Central memory CD8-positive, alpha-beta T cell (primary cell): Measurements from ENCODE around the gene WFIKKN1.

Experiments used
- ATAC-seq: fragments of 150-1000 bp; cut with Tn5 transposase; replicated peaks from 2 replicates; pipeline ENCODE4 v1.10.0; 2022; ENCODE audit warnings: mild to moderate bottlenecking, moderate FRiP score, moderate number of reproducible peaks; ENCODE audit not compliant: poor library complexity, severe bottlenecking; ENCODE audit errors: extremely low read depth
- DNase-seq, 2 donors: peaks; one replicate each; pipeline ENCODE4 v3.0.0; 2021; ENCODE audit warnings: low spot score in 2 of 2
- H3K27ac Mint-ChIP-seq: one replicate; pipeline ENCODE4 v1.8.0; 2022; ENCODE audit warnings: low read depth, mild to moderate bottlenecking, moderate library complexity, mixed read lengths
- H3K27me3 Mint-ChIP-seq: one replicate; pipeline ENCODE4 v1.8.0; 2022; ENCODE audit warnings: mixed read lengths
- H3K36me3 Mint-ChIP-seq: one replicate; pipeline ENCODE4 v1.8.0; 2022; ENCODE audit warnings: mild to moderate bottlenecking, moderate library complexity, mixed read lengths; ENCODE audit not compliant: insufficient read depth
- H3K4me1 Mint-ChIP-seq: one replicate; pipeline ENCODE4 v1.8.0; 2022; ENCODE audit warnings: mixed read lengths
- H3K4me3 Mint-ChIP-seq: one replicate; pipeline ENCODE4 v1.8.0; 2022; ENCODE audit warnings: mild to moderate bottlenecking, moderate library complexity, mixed read lengths
- H3K9me3 Mint-ChIP-seq: one replicate; pipeline ENCODE4 v1.8.0; 2022; ENCODE audit warnings: mixed read lengths

The WFIKKN1 gene

DNA sequence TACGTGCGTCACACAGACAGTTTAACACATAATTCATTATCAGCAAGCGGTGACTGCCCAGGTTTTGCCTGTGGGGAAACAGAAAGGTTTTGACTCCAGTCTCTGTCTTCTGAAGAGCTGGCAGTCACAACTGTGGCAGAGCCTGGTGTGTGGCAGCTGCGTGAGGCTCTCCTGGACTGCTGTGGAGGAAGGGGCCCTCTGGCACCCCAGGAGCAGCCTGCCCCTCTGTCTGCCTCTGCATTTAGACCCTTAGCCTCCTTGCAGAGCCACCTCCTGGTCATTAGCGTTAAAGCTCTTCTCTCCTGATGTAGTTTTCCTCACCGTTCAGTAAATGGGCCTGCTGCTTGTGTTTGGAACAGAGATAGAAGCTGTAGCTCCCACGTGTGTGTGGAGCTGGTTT, 30.0 kb upstream of the WFIKKN1 start:
- no peak for DNase-seq
- Mint-ChIP-seq H3K9me3 (no peaks in the 10 kb centered on the region), H3K36me3 (peaks cover 9% of the 10 kb centered on the region), H3K4me1 (peaks cover 21% of the 10 kb centered on the region), H3K27me3 (no peaks in the 10 kb centered on the region), H3K4me3 (no peak overlapping the region), H3K27ac (no peak overlapping the region)
- ATAC-seq = no peak

DNA sequence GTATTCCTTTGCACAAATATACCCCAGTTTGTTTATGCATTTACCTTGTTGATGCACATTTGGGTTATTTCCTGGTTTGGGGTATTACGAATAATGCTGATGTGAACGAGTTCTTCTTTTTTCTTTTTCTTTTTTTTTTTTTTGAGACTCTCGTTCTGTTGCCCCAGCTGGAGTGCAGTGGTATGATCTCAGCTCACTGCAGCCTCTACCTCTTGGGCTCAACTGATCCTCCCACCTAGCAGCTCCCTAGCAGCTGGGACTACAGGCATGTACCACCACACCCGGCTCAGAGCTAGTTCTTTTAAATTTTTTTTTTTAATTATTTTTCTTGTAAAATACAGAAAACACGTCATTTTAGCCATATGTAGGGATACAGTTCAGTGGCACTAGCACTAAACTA, 26.9 kb upstream of the WFIKKN1 start:
- H3K36me3 Mint-ChIP-seq = peaks cover 7% of the 10 kb centered on the region
- ATAC-seq (no peak), DNase-seq (no peak)
- H3K27me3 Mint-ChIP-seq = no peaks in the 10 kb centered on the region
- H3K9me3 Mint-ChIP-seq = no peaks in the 10 kb centered on the region
- H3K4me1 Mint-ChIP-seq = peaks cover 11% of the 10 kb centered on the region
- no peak overlapping the region for H3K27ac Mint-ChIP-seq
- H3K4me3 Mint-ChIP-seq = no peak overlapping the region

DNA sequence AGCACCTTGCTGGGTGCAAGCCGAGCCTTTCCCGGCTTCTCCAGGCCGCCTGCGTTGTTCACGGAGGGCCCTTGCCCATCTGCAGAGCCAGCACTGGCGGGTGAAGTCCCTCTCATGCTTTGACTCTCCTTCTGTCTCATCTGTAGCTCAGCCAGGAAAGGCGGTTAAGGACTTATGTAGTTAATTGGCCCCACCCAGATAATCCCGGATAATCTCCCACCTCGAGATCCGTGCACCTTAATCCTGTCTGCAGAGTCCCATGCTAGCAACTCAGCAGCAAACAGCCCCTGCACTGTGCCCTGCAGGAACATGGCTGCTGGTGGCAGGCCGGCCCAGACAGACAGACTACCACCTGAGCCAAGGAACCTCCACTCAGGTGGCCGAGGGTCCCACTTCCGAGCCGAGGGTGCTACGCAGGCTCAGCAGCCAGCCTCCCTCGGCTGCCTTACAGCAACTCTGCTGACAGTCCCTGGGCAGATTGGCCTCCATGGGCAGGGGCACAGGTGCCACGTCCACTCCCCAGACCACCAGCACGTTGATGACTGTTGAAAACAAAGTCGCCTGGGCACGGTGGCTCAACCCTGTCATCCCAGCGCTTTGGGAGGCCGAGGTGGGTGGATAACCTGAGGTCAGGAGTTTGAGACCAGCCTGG, 24.0 kb upstream of the WFIKKN1 start:
- ATAC-seq = no peak
- Mint-ChIP-seq H3K4me1 (peaks cover 29% of the 10 kb centered on the region), H3K36me3 (peaks cover 3% of the 10 kb centered on the region), H3K4me3 (no peak overlapping the region), H3K27me3 (no peaks in the 10 kb centered on the region), H3K27ac (no peak overlapping the region), H3K9me3 (no peaks in the 10 kb centered on the region)
- DNase-seq = no peak

DNA sequence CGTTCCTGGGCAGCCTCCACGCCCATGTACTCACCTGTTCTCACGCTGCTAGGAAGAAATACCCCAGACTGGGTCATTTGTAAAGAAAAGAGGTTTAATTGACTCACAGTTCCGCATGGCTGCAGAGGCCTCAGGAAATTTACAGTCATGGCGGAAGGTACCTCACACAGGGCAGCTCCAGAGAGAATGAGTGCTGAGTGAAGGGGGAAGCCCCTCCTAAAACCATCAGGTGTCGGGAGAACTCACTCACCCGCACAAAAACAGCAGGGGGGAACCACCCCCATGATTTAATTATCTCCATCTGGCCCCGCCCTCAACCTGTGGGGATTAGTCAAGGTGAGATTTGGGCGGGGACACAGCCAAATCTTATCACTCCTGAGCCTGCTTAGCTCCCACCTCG, 22.8 kb upstream of the WFIKKN1 start:
- H3K4me3 Mint-ChIP-seq = no peak overlapping the region
- no peaks in the 10 kb centered on the region for H3K9me3 Mint-ChIP-seq
- H3K36me3 Mint-ChIP-seq = no peaks in the 10 kb centered on the region
- H3K27ac Mint-ChIP-seq = no peak overlapping the region
- no peak for ATAC-seq
- DNase-seq = no peak
- H3K27me3 Mint-ChIP-seq = no peaks in the 10 kb centered on the region
- peaks cover 27% of the 10 kb centered on the region for H3K4me1 Mint-ChIP-seq

DNA sequence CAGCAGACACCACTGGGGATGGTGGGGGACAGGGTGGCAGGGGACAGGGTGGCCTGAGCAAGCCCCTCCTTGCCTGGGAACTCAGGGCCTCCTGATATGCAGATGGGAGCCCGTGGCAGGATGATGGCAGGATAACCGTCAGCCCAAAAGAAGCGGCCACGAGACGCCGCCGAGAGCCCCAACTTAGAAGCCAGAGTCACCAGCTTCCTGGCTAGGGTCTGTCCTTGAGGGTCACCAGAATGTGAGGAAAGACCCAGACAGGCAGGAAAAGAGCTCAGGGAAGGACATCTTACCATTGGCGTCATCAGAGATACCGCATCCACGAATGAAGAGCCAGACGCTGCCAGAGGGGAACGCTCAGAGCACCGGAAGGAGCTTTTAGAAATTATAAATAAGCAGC, 21.5 kb upstream of the WFIKKN1 start:
- peaks cover 21% of the 10 kb centered on the region for H3K4me1 Mint-ChIP-seq
- ATAC-seq = no peak
- H3K9me3 Mint-ChIP-seq = no peaks in the 10 kb centered on the region

DNA sequence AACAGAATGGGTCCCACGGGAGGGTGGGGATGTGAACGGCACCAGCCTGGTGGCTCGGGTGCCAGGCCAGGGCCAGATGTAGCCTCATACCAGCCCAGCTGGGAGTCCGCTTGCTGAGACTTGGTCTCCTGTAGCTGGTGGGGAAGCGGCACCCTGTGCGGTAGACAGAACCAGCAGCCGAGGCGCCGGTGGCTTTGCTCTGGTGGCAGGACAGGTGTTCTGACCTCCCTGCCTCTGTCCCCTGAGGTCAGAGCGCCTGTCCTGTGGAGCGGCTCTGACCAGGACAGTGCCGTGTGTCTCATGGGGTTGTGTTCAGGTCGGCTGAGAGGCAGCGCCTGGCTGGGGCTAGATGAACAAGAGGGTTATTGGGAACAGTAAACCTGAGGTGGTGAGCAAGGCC, 20.8 kb upstream of the WFIKKN1 start:
- H3K36me3 Mint-ChIP-seq = no peaks in the 10 kb centered on the region
- peaks cover 25% of the 10 kb centered on the region for H3K4me1 Mint-ChIP-seq
- no peaks in the 10 kb centered on the region for H3K27me3 Mint-ChIP-seq
- H3K9me3 Mint-ChIP-seq = no peaks in the 10 kb centered on the region
- no peak overlapping the region for H3K27ac Mint-ChIP-seq
- H3K4me3 Mint-ChIP-seq = no peak overlapping the region
- ATAC-seq (no peak), DNase-seq (no peak)

More for the DNA sequence above, 21.5 kb upstream of the WFIKKN1 start:
- H3K4me3 Mint-ChIP-seq = no peak overlapping the region
- H3K36me3 Mint-ChIP-seq = no peaks in the 10 kb centered on the region
- no peaks in the 10 kb centered on the region for H3K27me3 Mint-ChIP-seq
- H3K27ac Mint-ChIP-seq = peak overlapping the region; percentile 38
- no peak for DNase-seq

DNA sequence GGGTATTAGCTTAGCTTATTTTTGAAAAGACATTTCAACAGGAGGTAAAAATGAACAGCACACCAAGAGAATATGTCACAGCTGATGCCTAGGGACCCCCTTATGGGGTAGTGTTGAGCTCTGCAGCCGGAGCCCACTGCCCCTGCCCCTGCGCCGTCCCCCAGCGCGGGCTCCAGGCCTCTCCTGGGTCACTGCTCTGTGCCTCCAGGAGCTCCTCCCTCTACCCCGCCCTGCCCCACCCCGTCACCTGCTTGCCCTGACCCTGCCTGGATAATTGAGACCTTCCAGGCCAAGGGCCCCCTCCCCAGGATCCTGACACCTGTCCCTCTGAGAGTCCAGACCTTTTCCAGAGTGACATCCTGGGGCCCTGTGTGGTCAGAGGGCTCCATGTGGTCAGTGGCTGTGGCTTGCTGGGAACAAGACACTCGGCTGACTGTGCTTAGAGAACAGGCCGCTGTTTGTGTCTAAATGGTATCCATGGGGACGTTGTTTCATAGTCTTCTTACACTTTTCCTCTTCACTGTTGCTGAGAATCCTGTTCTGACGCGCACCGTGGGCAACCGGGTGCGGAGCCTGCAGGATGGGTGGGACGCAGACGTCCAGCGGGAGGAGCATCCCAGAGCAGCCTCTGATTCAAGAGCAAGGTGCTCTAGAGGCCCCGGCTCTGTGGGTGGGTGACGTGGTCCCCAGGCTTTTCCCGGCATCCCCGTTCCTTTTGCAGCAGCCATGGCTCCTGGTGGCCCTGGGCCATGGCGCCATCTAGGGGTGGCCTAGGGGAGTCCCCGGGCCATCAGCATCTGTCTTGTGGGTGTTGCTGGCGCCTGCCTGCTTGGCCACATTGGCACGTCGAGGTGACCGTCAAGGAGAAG, 20.0 kb upstream of the WFIKKN1 start:
- Mint-ChIP-seq H3K36me3 (no peaks in the 10 kb centered on the region), H3K9me3 (no peaks in the 10 kb centered on the region), H3K27ac (no peak overlapping the region), H3K4me1 (peaks cover 26% of the 10 kb centered on the region), H3K27me3 (no peaks in the 10 kb centered on the region), H3K4me3 (no peak overlapping the region)
- DNase-seq (peak in 1 of 2 donors; percentile 48), ATAC-seq (peak; percentile 40)

DNA sequence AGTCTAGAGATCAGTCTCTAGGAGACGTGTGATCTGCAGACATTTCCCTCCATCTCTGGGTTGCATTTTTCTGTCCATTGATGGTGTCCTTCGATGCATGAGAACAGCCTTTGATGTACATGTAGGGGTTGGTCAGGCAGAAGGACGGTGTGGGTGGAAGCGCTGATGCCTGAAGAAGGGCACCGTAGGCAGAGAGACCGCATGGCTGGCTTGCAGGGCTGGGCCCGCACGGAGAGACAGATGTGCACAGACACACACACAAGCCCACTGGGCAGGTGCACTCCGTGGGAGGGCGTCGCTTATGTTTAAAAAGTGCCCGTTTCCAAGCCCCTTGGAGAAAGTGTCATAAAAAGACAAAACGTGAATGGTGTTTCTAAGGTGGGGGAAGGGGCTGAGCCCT, 15.7 kb upstream of the WFIKKN1 start:
- H3K4me3 Mint-ChIP-seq = no peak overlapping the region
- no peak overlapping the region for H3K27ac Mint-ChIP-seq
- peaks cover 12% of the 10 kb centered on the region for H3K4me1 Mint-ChIP-seq

DNA sequence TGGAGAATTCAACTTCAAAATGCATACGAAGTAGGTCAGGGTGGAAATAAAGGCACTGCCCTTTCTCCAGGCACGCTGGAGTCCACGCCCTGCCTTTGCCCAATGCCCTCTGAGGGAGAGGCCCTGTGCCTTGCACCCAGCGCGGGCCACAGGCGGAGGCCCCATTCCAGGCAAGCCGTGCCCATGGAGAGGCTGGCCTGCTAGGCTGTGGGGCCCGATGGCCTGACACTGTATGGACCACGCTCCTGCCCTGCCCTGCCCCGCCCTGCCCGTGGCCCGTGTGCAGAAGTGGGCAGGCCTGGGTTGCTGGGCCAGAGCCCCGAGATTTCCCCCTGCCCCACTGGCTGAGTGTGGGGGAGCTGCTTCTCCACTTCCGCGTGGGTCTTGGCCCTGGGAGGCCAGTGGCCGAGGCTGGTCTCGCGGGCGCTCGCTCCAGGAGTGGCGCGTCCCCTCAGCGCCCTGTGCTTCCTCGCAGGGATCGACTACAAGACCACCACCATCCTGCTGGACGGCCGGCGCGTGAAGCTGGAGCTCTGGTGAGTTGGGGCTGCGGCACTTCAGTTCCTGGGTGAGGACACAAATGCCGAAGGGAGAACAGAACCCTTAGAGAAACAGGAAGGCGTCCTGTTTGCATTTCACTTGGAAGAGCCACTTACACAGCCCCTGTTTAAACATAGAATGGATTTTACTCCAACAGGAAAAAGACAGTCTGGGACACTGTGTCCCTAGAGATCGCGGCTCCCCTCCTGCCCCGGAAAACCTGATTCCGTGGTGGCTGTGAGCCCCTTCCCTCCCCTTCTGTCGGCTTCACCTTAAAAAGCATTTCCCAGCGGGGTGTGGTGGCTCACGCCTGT, 13.8 kb upstream of the WFIKKN1 start:
- no peaks in the 10 kb centered on the region for H3K9me3 Mint-ChIP-seq
- no peaks in the 10 kb centered on the region for H3K27me3 Mint-ChIP-seq
- no peak overlapping the region for H3K4me3 Mint-ChIP-seq
- peaks cover 5% of the 10 kb centered on the region for H3K4me1 Mint-ChIP-seq
- ATAC-seq (no peak), DNase-seq (no peak)
- no peak overlapping the region for H3K27ac Mint-ChIP-seq
- H3K36me3 Mint-ChIP-seq = no peaks in the 10 kb centered on the region

More for the DNA sequence above, 15.7 kb upstream of the WFIKKN1 start:
- no peak for DNase-seq
- H3K27me3 Mint-ChIP-seq = no peaks in the 10 kb centered on the region
- no peaks in the 10 kb centered on the region for H3K36me3 Mint-ChIP-seq
- ATAC-seq = no peak
- H3K9me3 Mint-ChIP-seq = no peaks in the 10 kb centered on the region

DNA sequence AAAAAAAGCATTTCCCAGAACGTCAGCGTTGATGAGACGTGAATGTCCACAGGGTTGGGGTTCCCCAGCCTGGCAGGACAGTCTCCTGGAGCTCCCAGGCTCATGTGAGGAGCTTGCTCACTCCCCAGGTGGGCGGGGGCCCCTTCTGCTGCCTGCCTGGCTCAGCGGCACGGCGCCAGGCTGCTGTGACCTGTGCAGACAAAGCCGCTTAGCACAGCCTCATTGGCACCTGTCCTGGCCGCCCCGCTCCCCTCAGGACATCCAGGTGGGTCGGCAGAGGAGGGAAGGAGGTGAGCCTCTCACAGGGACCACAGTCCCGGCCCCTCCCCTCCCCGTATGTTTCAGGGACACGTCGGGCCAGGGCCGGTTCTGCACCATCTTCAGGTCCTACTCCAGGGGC, 12.9 kb upstream of the WFIKKN1 start:
- Mint-ChIP-seq H3K27ac (no peak overlapping the region), H3K27me3 (no peaks in the 10 kb centered on the region), H3K4me1 (peaks cover 5% of the 10 kb centered on the region), H3K4me3 (no peak overlapping the region), H3K36me3 (no peaks in the 10 kb centered on the region), H3K9me3 (no peaks in the 10 kb centered on the region)
- DNase-seq (no peak), ATAC-seq (no peak)

DNA sequence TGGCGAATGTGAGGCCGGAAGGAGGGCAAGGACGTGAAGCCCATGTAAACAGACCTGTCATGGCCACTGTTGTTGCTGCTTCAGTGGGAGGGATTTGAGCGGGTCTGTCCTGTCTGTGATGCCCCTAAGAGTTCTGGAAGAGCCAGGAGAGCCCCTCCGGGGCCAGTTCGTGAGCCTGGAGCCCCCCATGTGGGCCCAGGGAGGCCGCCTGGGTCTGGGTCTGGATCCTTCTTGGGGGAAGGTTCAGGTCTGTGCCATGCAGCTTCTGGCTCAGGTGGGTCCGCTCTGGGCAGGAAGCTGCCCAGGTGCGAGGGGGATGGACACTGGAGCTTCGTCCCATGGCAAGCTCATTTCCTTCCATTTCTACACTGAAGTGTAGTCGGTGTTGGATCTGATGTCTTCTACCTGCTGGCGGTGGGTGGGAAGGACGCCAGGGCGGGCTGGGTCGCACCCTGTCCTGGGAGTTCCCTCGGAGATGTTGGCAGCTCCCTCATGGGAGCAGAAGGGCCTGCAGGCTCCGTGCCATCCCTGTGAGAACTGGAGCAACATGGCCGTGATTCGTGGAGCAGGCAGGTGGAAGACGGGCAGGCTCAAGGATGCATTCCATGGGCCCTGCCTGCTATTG, 11.2 kb upstream of the WFIKKN1 start:
- Mint-ChIP-seq H3K36me3 (no peaks in the 10 kb centered on the region), H3K27me3 (no peaks in the 10 kb centered on the region), H3K9me3 (no peaks in the 10 kb centered on the region), H3K27ac (no peak overlapping the region), H3K4me1 (peaks cover 5% of the 10 kb centered on the region), H3K4me3 (no peak overlapping the region)
- DNase-seq (no peak), ATAC-seq (no peak)
